Measurements from ENCODE around the gene TIMP2.

The TIMP2 gene

GRCh38 chr17:78953356-78954350 lies 28.5 kb upstream of the TIMP2 start:
- TF ChIP-seq CTCF (conservative IDR thresholded peaks at IDR 0.05; ENCODE audit: low read depth, low read length) = no peak
- no peak overlapping the region for H3K4me2 ChIP-seq
- peaks cover 60% of the 10 kb centered on the region for H3K27me3 ChIP-seq (ENCODE audit: insufficient read depth, low read depth)
- no peaks in the 10 kb centered on the region for H3K36me3 ChIP-seq (ENCODE audit: insufficient read depth)
- H3K4me1 ChIP-seq (ENCODE audit: low read depth, poor library complexity, severe bottlenecking) = no peaks in the 10 kb centered on the region
- no peak overlapping the region for H3K9ac ChIP-seq
- H3K4me3 ChIP-seq (IDR thresholded peaks at IDR 0.05; ENCODE audit: insufficient read depth, low read depth, low read length) = no peak overlapping the region
- no peaks in the 10 kb centered on the region for H4K20me1 ChIP-seq (ENCODE audit: insufficient read depth)
- H3K27ac ChIP-seq = no peak overlapping the region
- no peak overlapping the region for H2AFZ ChIP-seq (ENCODE audit: low read depth)
- H3K79me2 ChIP-seq (ENCODE audit: insufficient read depth, low read depth) = no peaks in the 10 kb centered on the region

- peaks cover 59% of the 10 kb centered on the region for H3K27me3 ChIP-seq (ENCODE audit: insufficient read depth, low read depth)
- no peak overlapping the region for H3K4me3 ChIP-seq (IDR thresholded peaks at IDR 0.05; ENCODE audit: insufficient read depth, low read depth, low read length)
- H3K9ac ChIP-seq = no peak overlapping the region
- no peaks in the 10 kb centered on the region for H4K20me1 ChIP-seq (ENCODE audit: insufficient read depth)
- H3K4me2 ChIP-seq = no peak overlapping the region
- no peak overlapping the region for H2AFZ ChIP-seq (ENCODE audit: low read depth)
- H3K4me1 ChIP-seq (ENCODE audit: low read depth, poor library complexity, severe bottlenecking) = no peaks in the 10 kb centered on the region
- no peaks in the 10 kb centered on the region for H3K36me3 ChIP-seq (ENCODE audit: insufficient read depth)
- no peak overlapping the region for H3K27ac ChIP-seq
- H3K79me2 ChIP-seq (ENCODE audit: insufficient read depth, low read depth) = no peaks in the 10 kb centered on the region
- no peak for TF ChIP-seq CTCF (conservative IDR thresholded peaks at IDR 0.05; ENCODE audit: low read depth, low read length)
Measured at GRCh38 chr17:78952706-78953105, 27.5 kb upstream of the TIMP2 start.

GRCh38 chr17:78951967-78952551 lies 26.9 kb upstream of the TIMP2 start:
- no peaks in the 10 kb centered on the region for H3K79me2 ChIP-seq (ENCODE audit: insufficient read depth, low read depth)
- no peak overlapping the region for H2AFZ ChIP-seq (ENCODE audit: low read depth)
- no peak overlapping the region for H3K4me3 ChIP-seq (IDR thresholded peaks at IDR 0.05; ENCODE audit: insufficient read depth, low read depth, low read length)
- no peak overlapping the region for H3K4me2 ChIP-seq
- no peak overlapping the region for H3K9ac ChIP-seq
- no peaks in the 10 kb centered on the region for H4K20me1 ChIP-seq (ENCODE audit: insufficient read depth)
- H3K4me1 ChIP-seq (ENCODE audit: low read depth, poor library complexity, severe bottlenecking) = no peaks in the 10 kb centered on the region
- peaks cover 53% of the 10 kb centered on the region for H3K27me3 ChIP-seq (ENCODE audit: insufficient read depth, low read depth)
- no peak for TF ChIP-seq CTCF (conservative IDR thresholded peaks at IDR 0.05; ENCODE audit: low read depth, low read length)
- H3K27ac ChIP-seq = no peak overlapping the region
- no peaks in the 10 kb centered on the region for H3K36me3 ChIP-seq (ENCODE audit: insufficient read depth)

- Histone ChIP-seq H3K4me3 (IDR thresholded peaks at IDR 0.05; ENCODE audit: insufficient read depth, low read depth, low read length) (no peak overlapping the region), H3K36me3 (ENCODE audit: insufficient read depth) (no peaks in the 10 kb centered on the region), H4K20me1 (ENCODE audit: insufficient read depth) (no peaks in the 10 kb centered on the region), H3K79me2 (ENCODE audit: insufficient read depth, low read depth) (no peaks in the 10 kb centered on the region), H3K9ac (no peak overlapping the region), H3K4me1 (ENCODE audit: low read depth, poor library complexity, severe bottlenecking) (no peaks in the 10 kb centered on the region), H2AFZ (ENCODE audit: low read depth) (no peak overlapping the region), H3K27ac (no peak overlapping the region), H3K4me2 (no peak overlapping the region), H3K27me3 (ENCODE audit: insufficient read depth, low read depth) (peaks cover 42% of the 10 kb centered on the region)
- TF ChIP-seq CTCF (conservative IDR thresholded peaks at IDR 0.05; ENCODE audit: low read depth, low read length) = no peak
Measured at GRCh38 chr17:78950870-78951269, 25.7 kb upstream of the TIMP2 start.

Data from KMS-11 (cell line).